ENCODE measurements around the gene DYSF.
"Not testable (repeated sequence)": the region's sequence is repeated elsewhere in the genome, so short reads cannot be mapped to it uniquely, and the experiment has no call there.

The DYSF gene

DNA sequence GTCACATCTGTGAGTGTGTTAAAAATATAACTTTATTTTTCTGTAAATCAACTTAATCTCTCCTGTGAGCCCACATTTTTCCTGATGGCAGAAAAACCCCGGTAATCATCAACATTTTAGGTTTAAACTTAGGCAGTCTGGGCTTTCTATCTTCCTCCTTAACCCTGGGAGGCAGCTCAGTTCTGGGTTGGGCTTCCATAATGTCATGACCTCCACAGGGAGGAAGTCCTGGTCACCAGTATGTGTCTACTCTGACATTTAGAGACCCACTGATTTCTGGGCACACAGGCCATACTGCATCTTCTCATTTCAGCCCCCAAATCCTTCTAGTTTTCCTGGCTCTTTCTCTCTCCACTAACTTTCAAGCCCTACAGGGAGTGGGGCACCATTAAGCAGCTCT is 181.2 kb downstream of the DYSF start:
- in situ Hi-C loops (cut with HindIII; ENCODE audit: low pct_ligation_motif_present, low pct_unique_long_range_greater_than_20kb, low sequenced_read_pairs): no loop called here
- DNase-seq: no peak

DNA sequence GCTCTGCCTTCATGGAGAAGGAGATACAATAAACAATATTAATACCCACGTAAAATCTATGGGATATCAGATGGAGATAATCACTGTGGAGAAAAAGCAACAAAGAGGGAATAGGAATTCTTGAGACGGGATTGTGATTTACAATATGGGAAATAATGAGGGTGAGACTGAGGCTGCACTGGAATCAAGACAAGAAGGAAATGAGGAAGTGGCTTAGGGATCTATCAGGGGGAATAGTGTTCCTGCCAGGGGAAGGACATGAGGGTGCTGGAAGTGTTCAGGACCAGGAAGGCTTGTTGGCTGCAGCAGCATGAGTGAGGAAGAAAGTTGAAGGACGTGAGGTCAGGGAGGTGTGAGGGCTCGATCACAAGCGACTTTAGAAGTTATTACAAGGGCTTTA is 182.4 kb downstream of the DYSF start:
- no peak for DNase-seq
- in situ Hi-C loops (cut with HindIII; ENCODE audit: low pct_ligation_motif_present, low pct_unique_long_range_greater_than_20kb, low sequenced_read_pairs): no loop called here

DNA sequence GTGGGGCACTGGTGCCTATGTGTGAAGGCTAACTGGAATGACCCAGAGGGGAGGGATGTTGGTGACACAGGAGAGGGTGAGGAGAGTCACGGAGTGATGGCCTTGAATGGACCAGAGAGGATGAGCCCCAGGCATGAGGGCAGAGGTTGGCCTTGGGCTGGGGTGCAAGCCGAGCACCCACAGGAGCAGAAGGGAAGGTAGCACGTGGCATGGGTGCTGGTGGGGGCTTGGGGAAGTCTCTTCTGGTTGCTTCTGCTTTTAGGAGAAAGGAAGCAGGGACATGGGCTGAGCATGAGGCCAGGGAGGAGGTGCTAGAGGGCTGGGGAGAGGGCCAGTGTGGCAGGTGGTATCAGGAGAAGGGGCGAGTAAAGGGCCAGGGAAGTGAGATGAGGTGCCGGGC is 183.8 kb downstream of the DYSF start:
- in situ Hi-C loops (cut with HindIII; ENCODE audit: low pct_ligation_motif_present, low pct_unique_long_range_greater_than_20kb, low sequenced_read_pairs): no loop called here

DNA sequence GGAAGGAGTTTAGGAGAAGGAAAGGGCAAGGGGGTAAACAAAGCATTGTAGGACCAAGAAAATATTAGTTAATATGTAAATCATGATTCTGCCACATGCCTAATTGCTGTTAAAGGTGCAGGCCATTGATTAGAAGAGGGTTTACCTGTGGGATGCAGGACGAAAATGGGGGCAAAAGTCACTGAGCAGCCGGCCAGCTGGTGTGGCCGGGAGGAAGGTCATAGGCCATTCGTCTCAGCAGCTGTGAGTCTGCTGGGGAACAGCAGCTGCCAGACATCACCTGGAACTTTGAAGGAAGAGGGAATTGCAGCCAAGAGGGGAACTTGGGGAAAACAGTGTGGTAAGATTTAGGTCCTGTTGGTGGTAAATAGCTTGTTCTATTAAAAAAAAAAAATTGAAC is 184.4 kb downstream of the DYSF start:
- in situ Hi-C loops (cut with HindIII; ENCODE audit: low pct_ligation_motif_present, low pct_unique_long_range_greater_than_20kb, low sequenced_read_pairs): no loop called here
- DNase-seq: no peak

More for the DNA sequence above, 183.8 kb downstream of the DYSF start:
- no peak for DNase-seq

DNA sequence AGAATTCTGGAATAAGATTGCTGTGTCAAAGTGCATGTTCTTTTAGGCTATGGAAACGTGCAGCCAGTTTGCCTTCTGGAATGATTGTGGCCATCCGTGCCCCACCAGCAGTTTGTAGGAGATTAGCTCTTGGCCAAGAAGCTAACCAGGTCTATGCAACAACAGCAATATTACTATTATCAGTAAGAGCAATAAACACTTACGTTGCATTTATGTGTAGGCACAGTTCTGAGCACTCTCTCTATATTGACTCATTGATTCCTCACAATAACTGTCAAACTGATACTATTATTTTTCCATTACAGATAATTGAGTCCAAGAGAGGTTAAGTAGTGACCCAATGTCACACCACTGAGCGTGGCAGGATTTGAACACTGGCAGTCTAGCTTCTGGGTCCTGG is 186.4 kb downstream of the DYSF start:
- in situ Hi-C loops (cut with HindIII; ENCODE audit: low pct_ligation_motif_present, low pct_unique_long_range_greater_than_20kb, low sequenced_read_pairs): no loop called here

DNA sequence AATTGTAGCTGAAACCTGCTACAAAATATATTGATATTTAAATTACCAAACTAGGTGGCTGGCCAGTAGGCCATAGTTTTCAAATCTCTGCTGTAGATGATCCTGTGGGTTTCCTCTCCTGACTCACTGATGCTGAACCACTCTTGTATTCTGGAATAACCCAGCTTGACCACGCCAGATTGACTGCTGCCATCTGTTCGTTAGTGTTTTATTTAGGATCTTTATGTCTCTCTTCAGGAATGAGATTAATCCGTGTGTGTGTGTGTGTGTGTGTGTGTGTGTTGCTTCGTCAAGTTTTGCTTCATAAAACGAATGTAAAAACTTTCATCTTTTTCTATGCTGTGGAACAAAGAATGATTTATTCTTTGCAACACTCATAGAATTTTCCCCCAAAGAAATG is 187.1 kb downstream of the DYSF start:
- in situ Hi-C loops (cut with HindIII; ENCODE audit: low pct_ligation_motif_present, low pct_unique_long_range_greater_than_20kb, low sequenced_read_pairs): no loop called here
- DNase-seq: no peak

More for the DNA sequence above, 186.4 kb downstream of the DYSF start:
- no peak for DNase-seq

DNA sequence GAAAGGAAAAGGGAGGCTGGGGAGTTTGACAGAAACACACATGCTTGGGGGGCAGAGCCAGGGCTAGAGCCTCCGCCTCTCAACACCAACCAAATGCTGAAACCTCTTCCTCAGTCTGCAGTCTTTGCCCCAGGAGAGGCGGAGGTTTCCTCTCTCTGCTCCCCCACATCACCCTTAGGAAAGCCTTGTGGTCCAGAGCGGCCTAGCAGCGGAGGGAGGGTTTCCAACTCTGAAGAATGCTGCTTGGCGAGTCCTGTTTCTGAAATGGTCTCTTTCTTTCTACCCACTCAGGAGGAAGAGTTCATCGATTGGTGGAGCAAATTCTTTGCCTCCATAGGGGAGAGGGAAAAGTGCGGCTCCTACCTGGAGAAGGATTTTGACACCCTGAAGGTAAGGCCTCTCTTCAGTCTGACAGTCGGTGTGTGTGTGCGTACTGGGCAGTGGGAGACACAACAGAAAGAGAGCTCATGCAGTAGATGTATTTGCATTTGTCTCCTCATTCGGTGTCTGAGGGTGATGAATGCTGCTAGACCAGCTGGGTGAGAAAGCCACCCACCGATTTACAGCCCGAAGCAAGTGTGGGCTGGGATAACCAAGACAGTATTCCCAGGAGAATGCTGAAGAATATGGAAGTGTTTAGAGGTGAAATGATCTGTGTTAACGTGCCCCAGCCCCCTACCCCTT is 190.5 kb downstream of the DYSF start:
- in situ Hi-C loops (cut with HindIII; ENCODE audit: low pct_ligation_motif_present, low pct_unique_long_range_greater_than_20kb, low sequenced_read_pairs): no loop called here
- no peak for DNase-seq

DNA sequence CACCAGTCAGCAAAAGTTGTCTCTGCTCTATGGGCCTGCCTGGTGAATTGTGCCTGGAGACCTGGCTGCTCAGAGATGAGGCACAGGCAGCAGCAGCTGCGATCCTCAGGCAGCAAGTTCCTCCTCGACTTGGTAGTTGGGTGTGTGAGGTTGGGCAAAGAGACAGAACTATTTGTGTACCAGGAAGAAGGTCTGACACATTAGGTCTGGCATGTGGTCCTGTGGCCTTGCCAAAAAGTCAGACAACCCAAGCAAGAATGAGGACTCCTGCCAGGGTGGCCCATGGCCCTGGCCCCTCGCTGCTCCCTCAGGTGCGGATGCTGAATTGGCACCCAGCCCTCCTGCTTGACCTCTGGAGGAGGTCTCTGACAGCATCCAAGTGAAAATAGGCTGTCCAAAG is 192.7 kb downstream of the DYSF start:
- in situ Hi-C loops (cut with HindIII; ENCODE audit: low pct_ligation_motif_present, low pct_unique_long_range_greater_than_20kb, low sequenced_read_pairs): no loop called here
- DNase-seq: peak; percentile 21

DNA sequence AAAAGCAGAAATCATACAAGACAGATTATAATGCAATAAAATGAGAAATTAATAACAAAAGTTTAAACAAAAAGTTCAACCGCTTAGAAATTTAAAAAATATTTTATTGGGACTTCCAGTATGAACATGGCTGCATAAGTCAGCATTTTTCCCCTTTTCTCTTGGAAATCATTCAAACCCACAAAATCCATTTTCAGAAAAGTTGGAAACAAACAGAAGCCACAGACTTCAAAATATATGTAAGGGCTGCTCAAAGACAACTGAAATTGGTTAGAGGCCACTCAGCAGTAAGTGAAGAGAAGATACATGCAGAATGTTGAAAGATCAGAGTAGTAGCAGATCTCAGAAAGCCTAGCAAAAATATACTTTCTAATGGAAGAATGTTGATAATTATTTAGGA is 194.0 kb downstream of the DYSF start:
- in situ Hi-C loops (cut with HindIII; ENCODE audit: low pct_ligation_motif_present, low pct_unique_long_range_greater_than_20kb, low sequenced_read_pairs): no loop called here
- no peak for DNase-seq

DNA sequence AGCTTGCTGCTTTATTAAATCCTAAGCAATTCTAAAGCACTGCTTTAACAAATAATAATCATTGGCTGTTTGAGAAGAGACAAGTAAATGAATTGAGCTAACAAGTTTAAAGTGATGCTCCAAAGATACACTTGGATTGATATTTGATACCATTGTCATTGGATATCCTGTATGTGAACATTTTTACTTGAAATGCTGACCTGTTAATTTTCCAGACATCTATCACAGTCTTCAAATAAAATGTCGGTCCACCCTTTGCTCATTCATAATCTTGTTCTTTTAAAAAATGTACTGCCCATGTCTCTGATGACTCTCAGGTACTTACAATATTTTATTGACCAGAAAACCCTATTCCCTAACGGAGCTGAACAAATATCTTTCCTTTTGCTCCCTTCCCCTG is 202.1 kb downstream of the DYSF start:
- DNase-seq: no peak
- in situ Hi-C loops (cut with HindIII; ENCODE audit: low pct_ligation_motif_present, low pct_unique_long_range_greater_than_20kb, low sequenced_read_pairs): no loop called here

DNA sequence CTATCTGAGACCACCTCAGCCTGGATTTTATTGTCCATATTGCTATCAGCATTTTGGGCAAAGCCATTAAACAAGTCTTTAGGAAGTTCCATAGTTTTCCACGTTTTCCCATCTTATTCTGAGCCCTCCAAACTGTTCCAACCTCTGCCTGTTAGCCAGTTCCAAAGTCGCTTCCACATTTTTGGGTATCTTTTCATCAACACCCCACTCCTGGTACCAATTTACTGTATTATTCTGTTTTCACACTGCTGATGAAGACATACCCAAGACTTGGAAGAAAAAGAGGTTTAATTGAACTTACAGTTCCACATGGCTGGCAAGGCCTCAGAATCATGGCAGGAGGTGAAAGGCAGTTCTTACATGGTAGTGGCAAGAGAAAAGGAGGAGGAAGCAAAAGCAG is 204.9 kb downstream of the DYSF start:
- in situ Hi-C loops (cut with HindIII; ENCODE audit: low pct_ligation_motif_present, low pct_unique_long_range_greater_than_20kb, low sequenced_read_pairs); DNase-seq: not testable (repeated sequence)

DNA sequence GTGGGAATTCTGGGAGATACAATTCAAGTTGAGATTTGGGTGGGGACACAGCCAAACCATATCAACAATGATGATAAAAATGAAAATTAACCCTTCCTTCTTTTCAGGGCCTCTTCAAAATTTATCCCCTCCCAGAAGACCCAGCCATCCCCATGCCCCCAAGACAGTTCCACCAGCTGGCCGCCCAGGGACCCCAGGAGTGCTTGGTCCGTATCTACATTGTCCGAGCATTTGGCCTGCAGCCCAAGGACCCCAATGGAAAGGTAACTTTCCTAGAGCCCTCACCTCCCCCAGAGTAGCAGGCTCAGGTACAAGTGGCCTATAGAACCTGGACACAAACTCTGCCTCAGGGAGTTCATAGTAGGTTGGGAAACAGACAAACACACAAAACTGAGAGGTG is 205.4 kb downstream of the DYSF start:
- no peak for DNase-seq
- in situ Hi-C loops (cut with HindIII; ENCODE audit: low pct_ligation_motif_present, low pct_unique_long_range_greater_than_20kb, low sequenced_read_pairs): no loop called here

DNA sequence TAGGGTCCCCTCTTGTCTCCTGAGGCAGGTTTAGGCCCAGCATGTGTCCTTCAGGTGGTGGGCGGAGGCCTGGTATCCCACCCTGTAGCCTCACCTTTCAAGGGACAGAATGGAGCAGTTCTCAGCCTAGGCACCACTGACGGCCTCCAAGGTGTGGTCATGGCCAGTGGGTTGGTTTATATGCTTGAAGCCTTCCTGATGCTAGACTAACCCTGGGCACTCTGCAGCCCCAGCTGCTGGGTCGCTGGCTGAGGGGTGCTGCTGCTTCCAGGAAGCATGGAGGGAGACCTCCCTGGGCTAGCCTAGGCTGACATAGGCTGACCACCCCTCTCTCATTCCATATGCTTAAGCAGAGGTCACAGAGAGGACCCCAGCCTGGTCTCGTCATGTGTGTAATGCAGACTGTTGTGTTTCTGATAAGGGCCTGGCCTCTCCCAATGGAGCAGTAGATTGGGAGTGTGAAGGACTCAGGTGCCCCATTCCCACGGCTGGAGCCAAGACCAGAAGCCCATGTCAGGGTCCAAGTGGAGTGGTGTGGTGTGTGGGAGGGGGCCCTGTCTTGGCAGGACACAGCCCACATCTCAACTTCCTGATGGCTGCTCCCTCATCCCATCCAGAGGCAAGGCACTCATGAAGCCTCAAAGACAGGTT is 206.6 kb downstream of the DYSF start:
- no peak for DNase-seq
- in situ Hi-C loops (cut with HindIII; ENCODE audit: low pct_ligation_motif_present, low pct_unique_long_range_greater_than_20kb, low sequenced_read_pairs): no loop called here

DNA sequence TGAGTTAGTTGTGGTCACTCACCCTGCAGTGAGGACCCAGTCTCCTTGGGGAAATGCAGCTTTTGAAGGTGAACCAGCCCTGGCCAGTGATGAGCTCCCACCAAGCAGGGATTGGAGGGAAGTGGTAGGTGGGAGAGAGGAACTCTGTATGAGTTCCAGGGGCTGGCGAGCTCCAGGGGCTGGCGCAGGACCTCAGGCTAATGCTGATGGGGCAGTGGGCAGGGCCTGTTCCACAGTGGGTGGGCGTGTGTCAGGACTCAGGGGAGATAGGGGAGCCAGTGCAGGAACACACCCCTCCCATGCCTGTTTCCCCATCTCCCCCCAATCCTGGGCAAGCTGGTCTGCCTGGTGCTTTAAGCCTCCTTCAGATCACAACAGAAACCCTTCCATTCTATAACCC is 208.4 kb downstream of the DYSF start:
- no peak for DNase-seq
- in situ Hi-C loops (cut with HindIII; ENCODE audit: low pct_ligation_motif_present, low pct_unique_long_range_greater_than_20kb, low sequenced_read_pairs): no loop called here

DNA sequence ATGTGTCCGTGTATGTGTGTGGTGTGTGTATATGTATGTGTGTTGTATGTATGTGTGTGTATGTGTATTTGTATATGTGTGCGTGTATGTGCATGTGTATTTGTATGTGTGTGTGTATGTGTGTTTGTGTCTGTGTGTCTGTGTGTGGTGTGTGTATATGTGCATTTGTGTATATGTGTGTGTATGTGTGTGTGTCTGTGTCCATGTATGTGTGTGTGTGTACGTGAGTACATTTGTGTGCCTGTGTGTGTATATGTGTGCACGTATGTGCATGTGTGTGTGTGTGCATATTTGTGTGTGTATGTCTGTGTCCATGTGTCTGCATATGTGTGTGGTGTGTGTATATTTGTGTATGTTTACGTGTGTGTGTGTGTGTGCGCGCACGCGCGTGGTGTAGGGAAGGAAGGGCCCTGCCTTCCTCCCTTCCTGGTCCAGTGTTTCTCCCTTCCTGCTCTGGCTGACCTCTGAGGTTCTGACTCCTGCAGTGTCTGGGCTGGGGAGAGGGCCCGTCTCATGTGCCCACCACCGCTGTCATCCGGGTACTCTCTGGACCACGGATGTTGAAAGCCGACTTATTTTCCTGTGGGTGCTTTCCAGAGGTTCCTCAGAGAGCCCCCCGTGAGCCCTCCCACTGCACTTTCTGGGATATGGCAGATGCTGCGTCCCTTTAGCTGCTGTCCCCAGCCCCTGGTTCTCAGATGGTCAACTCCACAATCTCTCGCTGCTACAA is 209.5 kb downstream of the DYSF start:
- DNase-seq: no peak
- in situ Hi-C loops (cut with HindIII; ENCODE audit: low pct_ligation_motif_present, low pct_unique_long_range_greater_than_20kb, low sequenced_read_pairs): no loop called here

DNA sequence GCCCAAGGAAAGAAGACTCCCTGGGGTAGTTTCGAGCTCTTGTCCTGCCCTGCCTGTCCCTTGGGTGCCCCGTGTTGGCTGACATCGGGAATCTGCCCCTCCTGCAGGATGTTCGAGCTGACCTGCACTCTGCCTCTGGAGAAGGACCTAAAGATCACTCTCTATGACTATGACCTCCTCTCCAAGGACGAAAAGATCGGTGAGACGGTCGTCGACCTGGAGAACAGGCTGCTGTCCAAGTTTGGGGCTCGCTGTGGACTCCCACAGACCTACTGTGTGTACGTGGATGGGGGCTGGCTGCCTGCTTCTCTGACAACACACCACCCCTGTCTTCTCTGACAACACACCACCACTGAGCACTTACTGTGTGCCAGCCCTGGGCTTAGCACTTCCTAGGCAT is 210.8 kb downstream of the DYSF start:
- in situ Hi-C loops (cut with HindIII; ENCODE audit: low pct_ligation_motif_present, low pct_unique_long_range_greater_than_20kb, low sequenced_read_pairs): no loop called here

DNA sequence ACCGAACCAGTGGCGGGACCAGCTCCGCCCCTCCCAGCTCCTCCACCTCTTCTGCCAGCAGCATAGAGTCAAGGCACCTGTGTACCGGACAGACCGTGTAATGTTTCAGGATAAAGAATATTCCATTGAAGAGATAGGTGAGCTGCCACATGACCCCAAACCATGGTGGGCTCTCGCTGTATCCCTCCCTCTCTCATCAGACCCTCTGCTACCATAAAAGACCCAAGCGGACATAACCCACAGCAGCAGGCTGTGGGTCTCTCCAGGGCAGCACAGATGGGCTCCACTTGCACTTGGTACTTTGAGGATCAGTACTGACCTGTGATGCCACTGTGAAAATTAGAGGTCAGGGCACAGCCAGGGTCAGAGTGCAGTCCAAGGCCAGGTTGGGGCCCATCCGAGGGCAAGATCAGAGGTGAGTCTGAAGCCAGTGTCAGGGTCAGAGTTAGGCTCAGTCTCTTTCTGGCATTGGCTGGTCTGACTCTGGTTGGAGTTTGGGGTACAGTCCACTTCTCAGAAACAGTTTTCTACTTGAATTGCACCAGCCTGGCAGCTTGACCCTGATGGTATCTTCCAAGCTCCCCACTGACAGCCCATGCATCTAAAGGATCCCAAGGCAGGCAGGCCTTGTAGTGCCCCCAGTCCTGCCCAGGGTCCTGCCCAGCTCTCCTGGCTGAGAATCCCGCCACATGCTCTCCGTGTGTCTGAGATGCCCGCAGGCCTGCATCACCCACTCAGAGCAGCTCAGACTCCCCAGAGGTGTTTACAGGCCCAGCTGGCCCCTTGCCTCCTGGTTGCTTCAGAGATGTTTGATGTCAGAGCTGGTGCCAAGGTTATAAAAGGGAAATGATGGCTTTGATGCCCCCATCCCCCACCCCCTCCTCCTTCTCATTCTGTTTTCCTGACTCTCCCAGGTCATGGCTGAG is 212.1 kb downstream of the DYSF start:
- DNase-seq: no peak
- in situ Hi-C loops (cut with HindIII; ENCODE audit: low pct_ligation_motif_present, low pct_unique_long_range_greater_than_20kb, low sequenced_read_pairs): no loop called here

More for the DNA sequence above, 210.8 kb downstream of the DYSF start:
- no peak for DNase-seq

DNA sequence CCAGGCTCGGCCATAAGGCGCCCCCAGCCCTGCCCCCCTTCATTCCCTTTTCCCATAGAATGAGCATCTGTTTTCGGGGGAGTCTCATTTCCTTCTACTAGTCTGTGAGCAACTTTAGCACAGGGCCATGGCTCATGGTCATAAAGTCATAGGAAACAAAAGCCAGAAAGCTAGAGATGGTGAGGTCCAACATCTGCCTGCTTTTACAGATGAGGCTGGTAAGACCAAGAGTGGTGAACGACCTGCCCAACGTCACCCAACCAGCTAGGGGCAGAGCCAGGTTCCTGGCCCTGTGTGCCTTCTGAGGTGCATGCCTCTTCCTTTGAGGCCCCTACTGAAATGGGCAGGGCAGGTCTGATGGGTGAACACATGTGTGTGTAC is 212.7 kb downstream of the DYSF start:
- no peak for DNase-seq
- in situ Hi-C loops (cut with HindIII; ENCODE audit: low pct_ligation_motif_present, low pct_unique_long_range_greater_than_20kb, low sequenced_read_pairs): no loop called here
